Measurements from ENCODE around the gene ITGB8. TPM values are rescaled to one million over a fixed set of nuclear protein-coding genes. Genes with fewer than 3 reads are reported as not detected.

Gene ITGB8
- total and polyA plus RNA-seq, 9 of the 15 experiments (the other 6 are each of a cell fraction or from before 2014, with no cell fraction given), result under 0.01 to 0.03 (median 0.02) TPM; not detected in 6

GRCh38 chr7:20326342-20326741, 4.4 kb upstream of the ITGB8 start (continued):
- TF ChIP-seq NFRKB (IDR thresholded peaks at IDR 0.05; ENCODE audit: low read depth) (no peak), ZNF354B (CRISPR knock-in tag; IDR thresholded peaks at IDR 0.05) (no peak), XRCC5 (IDR thresholded peaks at IDR 0.05; ENCODE audit: low read depth, low read length) (no peak), TCFL5 (CRISPR knock-in tag; conservative IDR thresholded peaks at IDR 0.05) (no peak)

GRCh38 chr7:20327055-20327454, 3.6 kb upstream of the ITGB8 start:
- FAIRE-seq, result no peak
- no peaks in the 10 kb centered on the region for H3K36me3 ChIP-seq (ENCODE audit: control insufficient read depth, insufficient read depth, low read length)
- ChIA-PET CTCF (ENCODE audit: low intra/inter-chr PET ratio) (interaction anchor here (0.6 kb wide), 1 partner anchor 171 kb away, joined by 3 read pairs; no protein-coding TSS in a partner anchor), POLR2A (interaction anchor here (0.9 kb wide), 1 partner anchor 16 kb away, joined by 3 read pairs; no protein-coding TSS in a partner anchor)
- no peak overlapping the region for H2AFZ ChIP-seq (ENCODE audit: low read depth, low read length)
- H3K9ac ChIP-seq (ENCODE audit: insufficient read depth in 1 of 2, low read depth in 2 of 2, low read length in 2 of 2), result no peak overlapping the region
- no peaks in the 10 kb centered on the region for H4K20me1 ChIP-seq (replicated peaks; ENCODE audit: control insufficient read depth, insufficient read depth, low read length)
- TF ChIP-seq L3MBTL2 (IDR thresholded peaks at IDR 0.05), result no peak
- H3K79me2 ChIP-seq (ENCODE audit: control insufficient read depth, insufficient read depth, low read length), result no peaks in the 10 kb centered on the region
- in situ Hi-C loops (cut with MboI), result loop anchor here (25.0 kb wide), 1 partner anchor 565 kb away; the partner anchor contains the start of gene TMEM196
- ATAC-seq, result no peak
- H3K4me1 ChIP-seq (replicated peaks in 1 of 2; ENCODE audit: control insufficient read depth in 2 of 2, insufficient read depth in 2 of 2, low read length in 2 of 2), result peaks cover 4 to 18% of the 10 kb centered on the region in 2 experiments; a peak in 3 of 5 replicates
- H3K4me3 ChIP-seq, result no peak overlapping the region
- no peaks in the 10 kb centered on the region for H3K9me1 ChIP-seq (ENCODE audit: control insufficient read depth, insufficient read depth, low read length)
- WGBS (ENCODE audit: insufficient coverage, low coverage, missing lambda C conversion rate), result 45% methylated on average over 1 of the region's 1 CpG
- intact Hi-C loops (cut with micrococcal nuclease), result loop anchor here (5.0 kb wide), 1 partner anchor 115 kb away; no protein-coding TSS in a partner anchor
- no TSS peak for BruUV-seq (replicated peaks)
- no peaks in the 10 kb centered on the region for H3K9me3 ChIP-seq (replicated peaks; ENCODE audit: control insufficient read depth, insufficient read depth, low read depth, low read length)
- H3K4me2 ChIP-seq (ENCODE audit: insufficient read depth, low read length), result no peak overlapping the region
- no peak for DNase-seq (ENCODE audit: extremely low read depth in 1 of 4, low spot score in 3 of 4)
- no peak overlapping the region for H3K27ac ChIP-seq (ENCODE audit: extremely low read depth, low read depth, low read length)
- peaks cover 0 to 8% of the 10 kb centered on the region in 2 experiments; a peak in 1 of 5 replicates for H3K27me3 ChIP-seq (ENCODE audit: control insufficient read depth in 2 of 2, insufficient read depth in 2 of 2, low read length in 2 of 2)
